ENCODE measurements around the gene RCSD1.
A peak's percentile ranks its signal among the peaks of the same experiment; 100 is the strongest.

RCSD1 gene

DNA sequence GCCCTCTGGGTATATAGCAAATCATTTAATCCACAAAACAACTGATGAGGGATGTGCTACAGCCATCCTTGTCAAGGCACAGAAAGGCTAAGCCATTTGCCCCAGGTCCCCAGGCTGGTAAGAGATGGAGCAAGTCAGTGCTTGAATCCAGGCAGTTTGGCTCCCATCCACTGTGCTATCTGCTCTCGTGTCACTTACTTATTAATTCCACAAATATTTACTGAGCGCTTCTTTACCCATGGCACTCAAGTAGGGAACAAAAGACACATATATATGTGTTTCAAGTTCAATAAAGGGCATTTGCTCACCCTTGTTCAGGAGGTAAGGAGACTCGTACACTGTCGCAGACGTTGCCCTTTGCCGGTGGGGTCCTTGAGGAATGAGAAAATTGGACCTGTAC is 53.2 kb downstream of the RCSD1 start:
- H3K4me3 ChIP-seq (ENCODE audit: low read depth in 1 of 2, low read length in 2 of 2): no peak overlapping the region
- no peak overlapping the region for H3K4me2 ChIP-seq (ENCODE audit: insufficient read depth, low read length)
- H3K9me3 ChIP-seq (ENCODE audit: insufficient read depth, low read length, severe bottlenecking): no peaks in the 10 kb centered on the region
- H4K20me1 ChIP-seq (ENCODE audit: insufficient read depth, low read length): peaks cover 53% of the 10 kb centered on the region
- no peaks in the 10 kb centered on the region for H3K4me1 ChIP-seq (ENCODE audit: insufficient read depth, low read length)
- peaks cover 57% of the 10 kb centered on the region for H3K79me2 ChIP-seq (ENCODE audit: insufficient read depth, low read length)
- no peaks in the 10 kb centered on the region for H3K27me3 ChIP-seq (ENCODE audit: insufficient read depth, low read length, poor library complexity)
- H3K9ac ChIP-seq (ENCODE audit: low read depth, low read length): no peak overlapping the region
- H3K27ac ChIP-seq (ENCODE audit: low read length): peak overlapping the region; percentile 46
- no peak for ATAC-seq (ENCODE audit: insufficient read depth, low read depth)
- TF ChIP-seq EZH2 (IDR thresholded peaks at IDR 0.05; ENCODE audit: borderline replicate concordance, low read depth, low read length, severe bottlenecking): no peak
- TF ChIP-seq, protein P1, sequence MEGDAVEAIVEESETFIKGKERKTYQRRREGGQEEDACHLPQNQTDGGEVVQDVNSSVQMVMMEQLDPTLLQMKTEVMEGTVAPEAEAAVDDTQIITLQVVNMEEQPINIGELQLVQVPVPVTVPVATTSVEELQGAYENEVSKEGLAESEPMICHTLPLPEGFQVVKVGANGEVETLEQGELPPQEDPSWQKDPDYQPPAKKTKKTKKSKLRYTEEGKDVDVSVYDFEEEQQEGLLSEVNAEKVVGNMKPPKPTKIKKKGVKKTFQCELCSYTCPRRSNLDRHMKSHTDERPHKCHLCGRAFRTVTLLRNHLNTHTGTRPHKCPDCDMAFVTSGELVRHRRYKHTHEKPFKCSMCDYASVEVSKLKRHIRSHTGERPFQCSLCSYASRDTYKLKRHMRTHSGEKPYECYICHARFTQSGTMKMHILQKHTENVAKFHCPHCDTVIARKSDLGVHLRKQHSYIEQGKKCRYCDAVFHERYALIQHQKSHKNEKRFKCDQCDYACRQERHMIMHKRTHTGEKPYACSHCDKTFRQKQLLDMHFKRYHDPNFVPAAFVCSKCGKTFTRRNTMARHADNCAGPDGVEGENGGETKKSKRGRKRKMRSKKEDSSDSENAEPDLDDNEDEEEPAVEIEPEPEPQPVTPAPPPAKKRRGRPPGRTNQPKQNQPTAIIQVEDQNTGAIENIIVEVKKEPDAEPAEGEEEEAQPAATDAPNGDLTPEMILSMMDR (IDR thresholded peaks at IDR 0.05; ENCODE audit: borderline replicate concordance, extremely low read depth, low read length, poor library complexity, severe bottlenecking): no peak
- peaks cover 96% of the 10 kb centered on the region for H3K36me3 ChIP-seq (ENCODE audit: insufficient read depth, low read length)
- no peak overlapping the region for H2AFZ ChIP-seq (ENCODE audit: low read depth, low read length)
- DNase-seq: no peak

DNA sequence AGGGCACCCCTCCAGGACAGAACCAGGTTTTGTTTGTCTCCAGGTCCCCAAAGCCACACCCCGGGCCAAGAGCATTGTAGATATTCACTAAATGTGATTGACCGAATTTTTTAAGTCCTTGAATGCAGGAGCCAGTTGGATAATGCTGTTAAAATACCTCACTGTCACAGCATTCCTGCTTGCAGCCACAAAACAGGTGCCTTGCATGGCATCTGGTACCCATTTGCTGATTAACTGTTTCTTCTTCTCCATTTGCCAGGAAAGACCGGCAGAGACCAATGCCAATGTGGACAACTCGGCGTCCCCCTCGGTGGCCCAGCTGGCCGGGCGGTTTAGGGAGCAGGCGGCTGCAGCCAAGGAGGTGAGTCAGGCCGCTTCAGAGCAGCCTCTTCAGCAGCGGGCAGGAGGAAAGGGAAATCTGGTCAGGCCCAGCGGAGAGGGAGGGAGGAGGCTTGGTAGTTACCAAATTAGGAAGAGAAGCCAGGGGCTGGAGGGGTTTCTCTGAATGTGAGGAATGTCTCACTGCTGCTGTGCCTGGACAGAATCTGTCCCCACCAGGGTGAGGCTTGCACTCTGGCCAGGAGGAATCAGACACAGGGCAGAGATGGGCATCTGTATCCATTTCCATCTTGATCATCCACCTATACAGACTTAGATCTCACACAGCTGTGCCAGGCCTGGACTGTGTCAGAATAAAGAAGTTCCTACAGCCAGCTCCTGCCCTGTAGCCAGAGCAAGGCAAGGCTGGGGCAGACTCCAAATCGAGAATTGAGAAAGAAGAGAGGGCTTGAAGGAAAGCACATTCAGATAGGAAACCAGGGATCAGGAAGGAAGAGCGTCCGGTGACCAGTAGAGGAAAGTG is 53.8 kb downstream of the RCSD1 start:
- Histone ChIP-seq H3K4me2 (ENCODE audit: insufficient read depth, low read length) (no peak overlapping the region), H3K79me2 (ENCODE audit: insufficient read depth, low read length) (peaks cover 57% of the 10 kb centered on the region), H3K4me1 (ENCODE audit: insufficient read depth, low read length) (no peaks in the 10 kb centered on the region), H3K36me3 (ENCODE audit: insufficient read depth, low read length) (peaks cover 96% of the 10 kb centered on the region), H3K9me3 (ENCODE audit: insufficient read depth, low read length, severe bottlenecking) (no peaks in the 10 kb centered on the region), H2AFZ (ENCODE audit: low read depth, low read length) (no peak overlapping the region), H4K20me1 (ENCODE audit: insufficient read depth, low read length) (peaks cover 46% of the 10 kb centered on the region), H3K9ac (ENCODE audit: low read depth, low read length) (no peak overlapping the region), H3K27ac (ENCODE audit: low read length) (peak overlapping the region; percentile 33), H3K4me3 (ENCODE audit: low read depth in 1 of 2, low read length in 2 of 2) (no peak overlapping the region), H3K27me3 (ENCODE audit: insufficient read depth, low read length, poor library complexity) (no peaks in the 10 kb centered on the region)
- DNase-seq (no peak), ATAC-seq (ENCODE audit: insufficient read depth, low read depth) (no peak)
- TF ChIP-seq, protein P1 (IDR thresholded peaks at IDR 0.05; ENCODE audit: borderline replicate concordance, extremely low read depth, low read length, poor library complexity, severe bottlenecking): no peak
- TF ChIP-seq EZH2 (IDR thresholded peaks at IDR 0.05; ENCODE audit: borderline replicate concordance, low read depth, low read length, severe bottlenecking): no peak

DNA sequence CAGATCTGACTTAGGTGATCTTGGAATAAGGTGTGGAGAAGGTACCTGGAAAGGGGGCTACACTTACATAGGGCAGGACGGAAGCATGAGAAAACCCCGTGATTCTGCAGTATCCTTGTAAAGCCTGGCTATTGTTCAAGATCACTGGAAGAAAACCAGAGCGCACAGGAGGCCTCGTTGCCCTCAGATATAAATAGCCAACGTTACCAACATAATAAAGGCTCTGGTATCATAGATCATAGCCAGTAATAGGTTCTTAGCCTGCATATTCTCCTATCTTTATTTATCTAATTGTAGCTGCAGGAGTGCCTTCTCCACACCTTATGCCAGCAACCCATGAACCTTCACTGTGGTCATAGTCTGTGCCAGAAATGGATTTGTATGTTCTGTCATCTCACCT is 55.8 kb downstream of the RCSD1 start:
- Histone ChIP-seq H4K20me1 (ENCODE audit: insufficient read depth, low read length) (peaks cover 26% of the 10 kb centered on the region), H3K9ac (ENCODE audit: low read depth, low read length) (no peak overlapping the region), H3K27ac (ENCODE audit: low read length) (no peak overlapping the region), H3K4me2 (ENCODE audit: insufficient read depth, low read length) (no peak overlapping the region), H3K36me3 (ENCODE audit: insufficient read depth, low read length) (peaks cover 94% of the 10 kb centered on the region), H3K9me3 (ENCODE audit: insufficient read depth, low read length, severe bottlenecking) (no peaks in the 10 kb centered on the region), H2AFZ (ENCODE audit: low read depth, low read length) (no peak overlapping the region), H3K79me2 (ENCODE audit: insufficient read depth, low read length) (peaks cover 43% of the 10 kb centered on the region), H3K4me1 (ENCODE audit: insufficient read depth, low read length) (no peaks in the 10 kb centered on the region), H3K27me3 (ENCODE audit: insufficient read depth, low read length, poor library complexity) (no peaks in the 10 kb centered on the region), H3K4me3 (ENCODE audit: low read depth in 1 of 2, low read length in 2 of 2) (no peak overlapping the region)
- no peak for DNase-seq
- TF ChIP-seq, protein P1 (IDR thresholded peaks at IDR 0.05; ENCODE audit: borderline replicate concordance, extremely low read depth, low read length, poor library complexity, severe bottlenecking): no peak
- TF ChIP-seq EZH2 (IDR thresholded peaks at IDR 0.05; ENCODE audit: borderline replicate concordance, low read depth, low read length, severe bottlenecking): no peak
- ATAC-seq (ENCODE audit: insufficient read depth, low read depth): no peak
